HepG2 (cell line): Measurements from ENCODE around the gene HCN4. TPM values are rescaled to one million over a fixed set of nuclear protein-coding genes. Genes with fewer than 3 reads are reported as not detected.

ENCODE experiments used
- ATAC-seq: fragments of 200-7000 bp; cut with Tn5 transposase; 3 replicates; pipeline ENCODE4 v1.9.1; 2020; ENCODE audit warnings: mild to moderate bottlenecking, moderate library complexity
- BruUV-seq: library from RNA; stranded (reverse); fragments of 400-500 nt; replicated peaks from 2 replicates; lab custom pipeline; 2021; lab: Mats Ljungman, UMichigan
- CTCF ChIA-PET: fragments of 300-600 bp; formaldehyde crosslinking; extraction: SDS; loops from one replicate; lab custom pipeline; 2021; ENCODE audit warnings: low total read pairs, inconsistent platforms, low intra/inter-chr PET ratio; lab: Yijun Ruan, JAX
- POLR2A ChIA-PET: fragments of 350-600 bp; sonication (Branson Sonifier 250); formaldehyde crosslinking; loops from one replicate; lab custom pipeline; 2020; ENCODE audit warnings: antibody characterized with exemption, inconsistent platforms; lab: Yijun Ruan, JAX
- DNase-seq: peaks from one replicate; pipeline ENCODE4 v3.0.0-alpha.2; 2015; ENCODE audit warnings: low spot score
- FAIRE-seq: peaks from 3 replicates; lab custom pipeline; 2011; peaks lifted over from hg19 to GRCh38; lab: Jason Lieb, UNC
- H2AFZ ChIP-seq: one replicate; pipeline ENCODE4 v1.6.1; 2011; ENCODE audit warnings: low read length, inconsistent platforms
- H3K27ac ChIP-seq: fragments of 300-600 bp; 3 replicates; pipeline ENCODE4 v1.8.0; 2011; ENCODE audit warnings: mixed run types, mild to moderate bottlenecking, mixed read lengths, low read length, inconsistent platforms; ENCODE audit not compliant: insufficient read depth; ENCODE audit errors: extremely low read length
- H3K27me3 ChIP-seq, 2 experiments: fragments of 200-600 bp in 1 of 2; 2 replicates in 1 of 2; 3 replicates in 1 of 2; pipeline versions ENCODE4 v1.6.0 to v1.8.0; 2011; ENCODE audit warnings: low read length in 2 of 2, mild to moderate bottlenecking in 2 of 2, moderate library complexity in 2 of 2, inconsistent platforms in 1 of 2; ENCODE audit not compliant: insufficient read depth in 2 of 2, control insufficient read depth in 1 of 2
- H3K36me3 ChIP-seq, 2 experiments: fragments of 200-600 bp in 1 of 2; replicated peaks in 1 of 2; 2 replicates in 1 of 2; 3 replicates in 1 of 2; pipeline versions ENCODE4 v1.5.1 to v1.8.0; 2011; ENCODE audit warnings: low read length in 2 of 2, inconsistent platforms in 1 of 2; ENCODE audit not compliant: insufficient read depth in 2 of 2, control insufficient read depth in 1 of 2
- H3K4me1 ChIP-seq: 2 replicates; pipeline ENCODE4 v1.5.1; 2012; ENCODE audit warnings: low read length, inconsistent platforms; ENCODE audit not compliant: insufficient read depth
- H3K4me2 ChIP-seq: 2 replicates; pipeline ENCODE4 v1.6.0; 2011; ENCODE audit warnings: low read depth, low read length, inconsistent platforms
- H3K4me3 ChIP-seq, 3 experiments: fragments of 200-600 bp in 1 of 3; sonication (generic), shearing (Covaris generic) in 1 of 3; replicated peaks in 1 of 3; 2 replicates each; pipeline ENCODE4 v1.5.1; 2011 to 2016; ENCODE audit warnings: low read length in 3 of 3, inconsistent platforms in 2 of 3, low read depth in 2 of 3, mild to moderate bottlenecking in 2 of 3, control low read depth in 1 of 3, mixed read lengths in 1 of 3; ENCODE audit not compliant: insufficient read depth in 1 of 3
- H3K79me2 ChIP-seq: one replicate; pipeline ENCODE4 v1.6.1; 2011; ENCODE audit warnings: low read length, inconsistent platforms; ENCODE audit not compliant: insufficient read depth
- H3K9ac ChIP-seq: 2 replicates; pipeline ENCODE4 v1.6.0; 2011; ENCODE audit warnings: mild to moderate bottlenecking, low read depth, low read length, inconsistent platforms; ENCODE audit not compliant: insufficient read depth
- H3K9me3 ChIP-seq: 2 replicates; pipeline ENCODE4 v1.5.1; 2012; ENCODE audit warnings: mild to moderate bottlenecking, low read length
- H4K20me1 ChIP-seq: 2 replicates; pipeline ENCODE4 v1.6.0; 2011; ENCODE audit warnings: inconsistent platforms, mild to moderate bottlenecking, low read length, moderate library complexity; ENCODE audit not compliant: insufficient read depth
- ATAD3A ChIP-seq: sonication (generic); formaldehyde crosslinking; IDR thresholded peaks from 2 replicates; pipeline ENCODE4 v1.4.0; 2020; ENCODE audit warnings: missing genetic modification reagents
- GZF1 ChIP-seq: sonication (generic); formaldehyde crosslinking; IDR thresholded peaks from 2 replicates; pipeline ENCODE4 v1.5.1; 2020; ENCODE audit warnings: mild to moderate bottlenecking, missing genetic modification reagents
- ZNF460 ChIP-seq: sonication (generic); formaldehyde crosslinking; IDR thresholded peaks from 2 replicates; pipeline ENCODE4 v1.5.1; 2020; ENCODE audit warnings: missing genetic modification reagents, mild to moderate bottlenecking, borderline replicate concordance
- ZNF773 ChIP-seq: sonication (generic); formaldehyde crosslinking; IDR thresholded peaks from 2 replicates; pipeline ENCODE4 v1.4.0; 2020; ENCODE audit warnings: missing genetic modification reagents, borderline replicate concordance
- WGBS: methylation state at CpG from one replicate; pipeline ENCODE4 v1.1.6; 2017; ENCODE audit warnings: low lambda C conversion rate; 5-methylcytosine and 5-hydroxymethylcytosine counted together
- in situ Hi-C: cut with HindIII; loops from 2 replicates; pipeline ENCODE4 v1.10.0; 2017; ENCODE audit warnings: low pct_unique_long_range_greater_than_20kb; ENCODE audit not compliant: extremely low pct_ligation_motif_present
- intact Hi-C: fragments of 100-400 bp; cut with micrococcal nuclease; formaldehyde crosslinking; loops from one replicate; pipeline ENCODE4 v1.10.0; 2022; ENCODE audit not compliant: unreplicated experiment
- polyA plus RNA-seq, 8 experiments: library from polyadenylated mRNA; depleted of rRNA in 3 of 8; stranded (reverse) in 7 of 8; unstranded in 1 of 8; fragments of >200 nt; fragmentation: Illumina TruSeq in 4 of 8; extraction: Trizol in 4 of 8; gene quantifications; 2 replicates each; pipeline versions ENCODE4 v1.2.1 to v1.2.3, GENCODE V29; 2011 to 2016; ENCODE audit warnings: low read depth in 4 of 8, missing spikeins in 1 of 8, mixed read lengths in 1 of 8; ENCODE audit not compliant: insufficient read depth in 1 of 8
- total RNA-seq, 5 experiments: library from RNA; depleted of rRNA; stranded (reverse); fragments of >200 nt; fragmentation: Illumina TruSeq; extraction: Trizol; gene quantifications; 2 replicates each; pipeline ENCODE4 v1.2.3, GENCODE V29; 2016; ENCODE audit warnings: low read depth in 1 of 5
- TF ChIP-seq, protein P1 (sequence below): IDR thresholded peaks from 2 replicates; pipeline ENCODE4 v1.4.0; 2020; ENCODE audit warnings: mild to moderate bottlenecking, missing genetic modification reagents
- TF ChIP-seq, protein P2 (sequence below): fragments of 450-650 bp; IDR thresholded peaks from 2 replicates; pipeline ENCODE4 v1.6.1; 2017; ENCODE audit warnings: mild to moderate bottlenecking
- TF ChIP-seq, protein P3 (sequence below): sonication (generic); formaldehyde crosslinking; IDR thresholded peaks from 2 replicates; pipeline ENCODE4 v1.4.0; 2020; ENCODE audit warnings: missing genetic modification reagents
- TF ChIP-seq, protein P4 (sequence below): sonication (generic); formaldehyde crosslinking; IDR thresholded peaks from 2 replicates; pipeline ENCODE4 v1.5.1; 2020; ENCODE audit warnings: missing genetic modification reagents, mild to moderate bottlenecking, borderline replicate concordance

HCN4 gene
- total and polyA plus RNA-seq, 2 of the 13 experiments (the other 11 are each of a cell fraction or from before 2014, with no cell fraction given), result not detected

DNA sequence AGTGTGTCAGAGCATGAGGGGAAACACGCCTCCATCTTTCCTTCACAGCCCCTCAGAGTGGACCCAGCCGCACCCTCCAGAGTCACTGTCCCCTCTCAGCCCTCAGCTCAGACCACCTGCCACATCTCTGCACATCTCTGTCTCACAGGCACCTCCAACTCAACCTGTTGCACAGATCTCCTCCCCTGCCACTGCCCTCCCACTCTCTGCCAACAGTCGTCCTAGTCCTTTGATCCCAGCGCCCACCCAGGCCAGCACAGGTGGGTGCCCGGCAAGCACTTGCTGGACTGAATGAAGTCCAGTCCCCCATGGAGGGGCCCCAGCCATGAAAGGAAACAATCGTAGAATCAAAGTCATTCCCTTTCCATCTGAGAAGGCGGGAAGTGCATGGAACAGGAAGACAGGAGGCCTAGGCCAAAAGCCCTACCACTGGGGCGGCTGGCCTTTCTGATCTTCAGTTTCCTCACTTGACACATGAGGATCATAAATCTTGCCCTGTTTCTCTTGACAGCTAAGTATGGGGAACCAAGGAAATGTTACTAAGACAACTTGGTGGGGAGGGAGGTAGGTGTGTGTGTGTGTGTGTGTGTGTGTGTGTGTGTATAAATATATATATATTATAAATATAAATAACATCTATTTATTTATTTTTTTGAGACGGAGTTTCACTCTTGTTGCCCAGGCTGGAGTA lies 28.1 kb downstream of the HCN4 start:
- no TSS peak for BruUV-seq
- in situ Hi-C loops, result no loop called here
- TF ChIP-seq, protein P1, sequence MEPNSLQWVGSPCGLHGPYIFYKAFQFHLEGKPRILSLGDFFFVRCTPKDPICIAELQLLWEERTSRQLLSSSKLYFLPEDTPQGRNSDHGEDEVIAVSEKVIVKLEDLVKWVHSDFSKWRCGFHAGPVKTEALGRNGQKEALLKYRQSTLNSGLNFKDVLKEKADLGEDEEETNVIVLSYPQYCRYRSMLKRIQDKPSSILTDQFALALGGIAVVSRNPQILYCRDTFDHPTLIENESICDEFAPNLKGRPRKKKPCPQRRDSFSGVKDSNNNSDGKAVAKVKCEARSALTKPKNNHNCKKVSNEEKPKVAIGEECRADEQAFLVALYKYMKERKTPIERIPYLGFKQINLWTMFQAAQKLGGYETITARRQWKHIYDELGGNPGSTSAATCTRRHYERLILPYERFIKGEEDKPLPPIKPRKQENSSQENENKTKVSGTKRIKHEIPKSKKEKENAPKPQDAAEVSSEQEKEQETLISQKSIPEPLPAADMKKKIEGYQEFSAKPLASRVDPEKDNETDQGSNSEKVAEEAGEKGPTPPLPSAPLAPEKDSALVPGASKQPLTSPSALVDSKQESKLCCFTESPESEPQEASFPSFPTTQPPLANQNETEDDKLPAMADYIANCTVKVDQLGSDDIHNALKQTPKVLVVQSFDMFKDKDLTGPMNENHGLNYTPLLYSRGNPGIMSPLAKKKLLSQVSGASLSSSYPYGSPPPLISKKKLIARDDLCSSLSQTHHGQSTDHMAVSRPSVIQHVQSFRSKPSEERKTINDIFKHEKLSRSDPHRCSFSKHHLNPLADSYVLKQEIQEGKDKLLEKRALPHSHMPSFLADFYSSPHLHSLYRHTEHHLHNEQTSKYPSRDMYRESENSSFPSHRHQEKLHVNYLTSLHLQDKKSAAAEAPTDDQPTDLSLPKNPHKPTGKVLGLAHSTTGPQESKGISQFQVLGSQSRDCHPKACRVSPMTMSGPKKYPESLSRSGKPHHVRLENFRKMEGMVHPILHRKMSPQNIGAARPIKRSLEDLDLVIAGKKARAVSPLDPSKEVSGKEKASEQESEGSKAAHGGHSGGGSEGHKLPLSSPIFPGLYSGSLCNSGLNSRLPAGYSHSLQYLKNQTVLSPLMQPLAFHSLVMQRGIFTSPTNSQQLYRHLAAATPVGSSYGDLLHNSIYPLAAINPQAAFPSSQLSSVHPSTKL (CRISPR knock-in tag), result no peak
- TF ChIP-seq, protein P2, sequence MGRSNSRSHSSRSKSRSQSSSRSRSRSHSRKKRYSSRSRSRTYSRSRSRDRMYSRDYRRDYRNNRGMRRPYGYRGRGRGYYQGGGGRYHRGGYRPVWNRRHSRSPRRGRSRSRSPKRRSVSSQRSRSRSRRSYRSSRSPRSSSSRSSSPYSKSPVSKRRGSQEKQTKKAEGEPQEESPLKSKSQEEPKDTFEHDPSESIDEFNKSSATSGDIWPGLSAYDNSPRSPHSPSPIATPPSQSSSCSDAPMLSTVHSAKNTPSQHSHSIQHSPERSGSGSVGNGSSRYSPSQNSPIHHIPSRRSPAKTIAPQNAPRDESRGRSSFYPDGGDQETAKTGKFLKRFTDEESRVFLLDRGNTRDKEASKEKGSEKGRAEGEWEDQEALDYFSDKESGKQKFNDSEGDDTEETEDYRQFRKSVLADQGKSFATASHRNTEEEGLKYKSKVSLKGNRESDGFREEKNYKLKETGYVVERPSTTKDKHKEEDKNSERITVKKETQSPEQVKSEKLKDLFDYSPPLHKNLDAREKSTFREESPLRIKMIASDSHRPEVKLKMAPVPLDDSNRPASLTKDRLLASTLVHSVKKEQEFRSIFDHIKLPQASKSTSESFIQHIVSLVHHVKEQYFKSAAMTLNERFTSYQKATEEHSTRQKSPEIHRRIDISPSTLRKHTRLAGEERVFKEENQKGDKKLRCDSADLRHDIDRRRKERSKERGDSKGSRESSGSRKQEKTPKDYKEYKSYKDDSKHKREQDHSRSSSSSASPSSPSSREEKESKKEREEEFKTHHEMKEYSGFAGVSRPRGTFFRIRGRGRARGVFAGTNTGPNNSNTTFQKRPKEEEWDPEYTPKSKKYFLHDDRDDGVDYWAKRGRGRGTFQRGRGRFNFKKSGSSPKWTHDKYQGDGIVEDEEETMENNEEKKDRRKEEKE, result no peak
- TF ChIP-seq GZF1 (no peak), ZNF460 (CRISPR knock-in tag) (no peak), ATAD3A (CRISPR knock-in tag) (no peak), ZNF773 (no peak)
- TF ChIP-seq, protein P3, sequence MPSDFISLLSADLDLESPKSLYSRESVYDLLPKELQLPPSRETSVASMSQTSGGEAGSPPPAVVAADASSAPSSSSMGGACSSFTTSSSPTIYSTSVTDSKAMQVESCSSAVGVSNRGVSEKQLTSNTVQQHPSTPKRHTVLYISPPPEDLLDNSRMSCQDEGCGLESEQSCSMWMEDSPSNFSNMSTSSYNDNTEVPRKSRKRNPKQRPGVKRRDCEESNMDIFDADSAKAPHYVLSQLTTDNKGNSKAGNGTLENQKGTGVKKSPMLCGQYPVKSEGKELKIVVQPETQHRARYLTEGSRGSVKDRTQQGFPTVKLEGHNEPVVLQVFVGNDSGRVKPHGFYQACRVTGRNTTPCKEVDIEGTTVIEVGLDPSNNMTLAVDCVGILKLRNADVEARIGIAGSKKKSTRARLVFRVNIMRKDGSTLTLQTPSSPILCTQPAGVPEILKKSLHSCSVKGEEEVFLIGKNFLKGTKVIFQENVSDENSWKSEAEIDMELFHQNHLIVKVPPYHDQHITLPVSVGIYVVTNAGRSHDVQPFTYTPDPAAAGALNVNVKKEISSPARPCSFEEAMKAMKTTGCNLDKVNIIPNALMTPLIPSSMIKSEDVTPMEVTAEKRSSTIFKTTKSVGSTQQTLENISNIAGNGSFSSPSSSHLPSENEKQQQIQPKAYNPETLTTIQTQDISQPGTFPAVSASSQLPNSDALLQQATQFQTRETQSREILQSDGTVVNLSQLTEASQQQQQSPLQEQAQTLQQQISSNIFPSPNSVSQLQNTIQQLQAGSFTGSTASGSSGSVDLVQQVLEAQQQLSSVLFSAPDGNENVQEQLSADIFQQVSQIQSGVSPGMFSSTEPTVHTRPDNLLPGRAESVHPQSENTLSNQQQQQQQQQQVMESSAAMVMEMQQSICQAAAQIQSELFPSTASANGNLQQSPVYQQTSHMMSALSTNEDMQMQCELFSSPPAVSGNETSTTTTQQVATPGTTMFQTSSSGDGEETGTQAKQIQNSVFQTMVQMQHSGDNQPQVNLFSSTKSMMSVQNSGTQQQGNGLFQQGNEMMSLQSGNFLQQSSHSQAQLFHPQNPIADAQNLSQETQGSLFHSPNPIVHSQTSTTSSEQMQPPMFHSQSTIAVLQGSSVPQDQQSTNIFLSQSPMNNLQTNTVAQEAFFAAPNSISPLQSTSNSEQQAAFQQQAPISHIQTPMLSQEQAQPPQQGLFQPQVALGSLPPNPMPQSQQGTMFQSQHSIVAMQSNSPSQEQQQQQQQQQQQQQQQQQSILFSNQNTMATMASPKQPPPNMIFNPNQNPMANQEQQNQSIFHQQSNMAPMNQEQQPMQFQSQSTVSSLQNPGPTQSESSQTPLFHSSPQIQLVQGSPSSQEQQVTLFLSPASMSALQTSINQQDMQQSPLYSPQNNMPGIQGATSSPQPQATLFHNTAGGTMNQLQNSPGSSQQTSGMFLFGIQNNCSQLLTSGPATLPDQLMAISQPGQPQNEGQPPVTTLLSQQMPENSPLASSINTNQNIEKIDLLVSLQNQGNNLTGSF (CRISPR knock-in tag), result no peak
- TF ChIP-seq, protein P4, sequence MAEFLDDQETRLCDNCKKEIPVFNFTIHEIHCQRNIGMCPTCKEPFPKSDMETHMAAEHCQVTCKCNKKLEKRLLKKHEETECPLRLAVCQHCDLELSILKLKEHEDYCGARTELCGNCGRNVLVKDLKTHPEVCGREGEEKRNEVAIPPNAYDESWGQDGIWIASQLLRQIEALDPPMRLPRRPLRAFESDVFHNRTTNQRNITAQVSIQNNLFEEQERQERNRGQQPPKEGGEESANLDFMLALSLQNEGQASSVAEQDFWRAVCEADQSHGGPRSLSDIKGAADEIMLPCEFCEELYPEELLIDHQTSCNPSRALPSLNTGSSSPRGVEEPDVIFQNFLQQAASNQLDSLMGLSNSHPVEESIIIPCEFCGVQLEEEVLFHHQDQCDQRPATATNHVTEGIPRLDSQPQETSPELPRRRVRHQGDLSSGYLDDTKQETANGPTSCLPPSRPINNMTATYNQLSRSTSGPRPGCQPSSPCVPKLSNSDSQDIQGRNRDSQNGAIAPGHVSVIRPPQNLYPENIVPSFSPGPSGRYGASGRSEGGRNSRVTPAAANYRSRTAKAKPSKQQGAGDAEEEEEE (CRISPR knock-in tag), result no peak

More for the DNA sequence above, 28.1 kb downstream of the HCN4 start:
- CTCF ChIA-PET, result no interaction called here
- FAIRE-seq, result no peak
- POLR2A ChIA-PET, result no interaction called here
- Histone ChIP-seq H3K27ac (no peak overlapping the region), H3K9ac (no peak overlapping the region), H3K27me3 (peaks cover 5 to 26% of the 10 kb centered on the region in 2 experiments; a peak in 4 of 5 replicates), H3K36me3 (no peaks in the 10 kb centered on the region), H3K9me3 (no peaks in the 10 kb centered on the region), H3K79me2 (no peaks in the 10 kb centered on the region), H2AFZ (no peak overlapping the region), H3K4me1 (no peaks in the 10 kb centered on the region), H3K4me3 (no peak overlapping the region), H4K20me1 (no peaks in the 10 kb centered on the region), H3K4me2 (no peak overlapping the region)
- no peak for ATAC-seq
- WGBS, result 25% methylated on average over 7 of the region's 9 CpGs
- intact Hi-C loops, result no loop called here
- no peak for DNase-seq
